Measurements from ENCODE around the gene PTPRD.

DNA sequence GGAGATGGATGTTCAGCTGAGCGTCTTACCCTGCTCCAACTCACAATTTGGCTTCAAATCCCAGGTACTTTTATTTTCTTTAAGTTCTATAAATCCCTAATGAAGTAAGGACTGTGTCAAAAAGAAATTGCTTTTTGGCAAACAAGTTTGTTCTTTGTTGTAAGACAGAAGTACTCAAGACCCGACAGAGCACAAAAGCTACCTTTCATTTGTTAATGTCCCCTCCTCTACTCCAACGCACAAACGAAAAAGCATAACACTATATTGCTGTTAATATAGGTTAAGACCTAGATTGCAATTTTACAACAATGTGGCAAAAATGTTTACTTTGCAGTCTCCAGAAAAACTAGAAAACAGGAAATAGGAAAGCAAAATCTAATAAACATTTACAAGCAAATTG, 2217.8 kb downstream of the PTPRD start:
- TF ChIP-seq, protein P1, sequence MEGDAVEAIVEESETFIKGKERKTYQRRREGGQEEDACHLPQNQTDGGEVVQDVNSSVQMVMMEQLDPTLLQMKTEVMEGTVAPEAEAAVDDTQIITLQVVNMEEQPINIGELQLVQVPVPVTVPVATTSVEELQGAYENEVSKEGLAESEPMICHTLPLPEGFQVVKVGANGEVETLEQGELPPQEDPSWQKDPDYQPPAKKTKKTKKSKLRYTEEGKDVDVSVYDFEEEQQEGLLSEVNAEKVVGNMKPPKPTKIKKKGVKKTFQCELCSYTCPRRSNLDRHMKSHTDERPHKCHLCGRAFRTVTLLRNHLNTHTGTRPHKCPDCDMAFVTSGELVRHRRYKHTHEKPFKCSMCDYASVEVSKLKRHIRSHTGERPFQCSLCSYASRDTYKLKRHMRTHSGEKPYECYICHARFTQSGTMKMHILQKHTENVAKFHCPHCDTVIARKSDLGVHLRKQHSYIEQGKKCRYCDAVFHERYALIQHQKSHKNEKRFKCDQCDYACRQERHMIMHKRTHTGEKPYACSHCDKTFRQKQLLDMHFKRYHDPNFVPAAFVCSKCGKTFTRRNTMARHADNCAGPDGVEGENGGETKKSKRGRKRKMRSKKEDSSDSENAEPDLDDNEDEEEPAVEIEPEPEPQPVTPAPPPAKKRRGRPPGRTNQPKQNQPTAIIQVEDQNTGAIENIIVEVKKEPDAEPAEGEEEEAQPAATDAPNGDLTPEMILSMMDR (IDR thresholded peaks at IDR 0.05), result no peak
- TF ChIP-seq EZH2phosphoT487 (IDR thresholded peaks at IDR 0.05) (no peak), EZH2 (IDR thresholded peaks at IDR 0.05) (no peak)

Measured in neural progenitor cell (in vitro differentiated cells).